K562 (cell line): Measurements from ENCODE around the gene PRDX1. TPM values are rescaled to one million over a fixed set of nuclear protein-coding genes. Genes with fewer than 3 reads are reported as not detected.

Experiments used
- ATAC-seq: fragments of 200-7000 bp; cut with Tn5 transposase; 3 replicates; pipeline ENCODE4 v1.9.1; 2020; ENCODE audit warnings: moderate library complexity
- BruUV-seq: library from RNA; stranded (reverse); fragments of 400-500 nt; replicated peaks from 2 replicates; lab custom pipeline; 2021; lab: Mats Ljungman, UMichigan
- CTCF ChIA-PET: fragments of 300-600 bp; formaldehyde crosslinking; extraction: SDS; loops from one replicate; lab custom pipeline; 2021; ENCODE audit warnings: low intra/inter-chr PET ratio; lab: Yijun Ruan, JAX
- POLR2A ChIA-PET: fragments of 300-600, 350-650 bp; sonication (Branson Sonifier 250); formaldehyde crosslinking; extraction: SDS; loops from one replicate; lab custom pipeline; 2021; ENCODE audit warnings: antibody characterized with exemption, inconsistent platforms; lab: Yijun Ruan, JAX
- DNase-seq, 4 experiments: peaks; one replicate each; pipeline versions ENCODE4 v3.0.0 to v3.0.0-alpha.2; 2011 to 2018; ENCODE audit warnings: low spot score in 3 of 4, mixed read lengths in 3 of 4; ENCODE audit errors: extremely low read depth in 1 of 4
- FAIRE-seq: peaks from 2 replicates; lab custom pipeline; 2011; peaks lifted over from hg19 to GRCh38; lab: Jason Lieb, UNC
- H2AFZ ChIP-seq: 2 replicates; pipeline ENCODE4 v1.6.0; 2011; ENCODE audit warnings: low read depth, low read length, control low read depth, inconsistent platforms
- H3K27ac ChIP-seq: fragments of 200-600 bp; 3 replicates; pipeline ENCODE4 v1.8.0; 2011; ENCODE audit warnings: low read depth, mild to moderate bottlenecking, control low read depth, inconsistent platforms, low read length, moderate library complexity, mixed read lengths; ENCODE audit errors: extremely low read depth
- H3K27me3 ChIP-seq, 2 experiments: fragments of 300-600 bp in 1 of 2; 2 replicates in 1 of 2; 3 replicates in 1 of 2; pipeline versions ENCODE4 v1.6.0 to v1.8.0; 2011; ENCODE audit warnings: inconsistent platforms in 2 of 2, low read length in 2 of 2, mild to moderate bottlenecking in 1 of 2, mixed read lengths in 1 of 2, moderate library complexity in 1 of 2; ENCODE audit not compliant: control insufficient read depth in 2 of 2, insufficient read depth in 2 of 2
- H3K36me3 ChIP-seq: fragments of 300-600 bp; 3 replicates; pipeline ENCODE4 v1.8.0; 2011; ENCODE audit warnings: mild to moderate bottlenecking, low read length, inconsistent platforms; ENCODE audit not compliant: control insufficient read depth, insufficient read depth
- H3K4me1 ChIP-seq, 2 experiments: fragments of 200-600 bp in 1 of 2; replicated peaks in 1 of 2; 2 replicates in 1 of 2; 3 replicates in 1 of 2; pipeline versions ENCODE4 v1.5.1 to v1.8.0; 2011; ENCODE audit warnings: inconsistent platforms in 2 of 2, low read length in 2 of 2, mild to moderate bottlenecking in 1 of 2, mixed read lengths in 1 of 2, moderate library complexity in 1 of 2; ENCODE audit not compliant: control insufficient read depth in 2 of 2, insufficient read depth in 2 of 2
- H3K4me2 ChIP-seq: 2 replicates; pipeline ENCODE4 v1.6.1; 2011; ENCODE audit warnings: low read length, control low read depth, inconsistent platforms, mixed read lengths; ENCODE audit not compliant: insufficient read depth
- H3K4me3 ChIP-seq: fragments of 200-600 bp; sonication (generic), shearing (Covaris generic); 2 replicates; pipeline ENCODE4 v1.5.1; 2016; ENCODE audit warnings: control low read depth, inconsistent platforms
- H3K79me2 ChIP-seq: fragments of 200-600 bp; 3 replicates; pipeline ENCODE4 v1.8.0; 2011; ENCODE audit warnings: low read length, inconsistent platforms; ENCODE audit not compliant: control insufficient read depth, insufficient read depth
- H3K9ac ChIP-seq, 2 experiments: 2 replicates each; pipeline versions ENCODE4 v1.6.0 to v1.6.1; 2011; ENCODE audit warnings: low read depth in 2 of 2, low read length in 2 of 2, control low read depth in 1 of 2, inconsistent platforms in 1 of 2, mild to moderate bottlenecking in 1 of 2, mixed read lengths in 1 of 2; ENCODE audit not compliant: insufficient read depth in 1 of 2
- H3K9me1 ChIP-seq: one replicate; pipeline ENCODE4 v1.6.0; 2011; ENCODE audit warnings: inconsistent platforms, mild to moderate bottlenecking, low read length, moderate library complexity; ENCODE audit not compliant: control insufficient read depth, insufficient read depth
- H3K9me3 ChIP-seq: replicated peaks from 2 replicates; pipeline ENCODE4 v1.5.1; 2011; ENCODE audit warnings: low read depth, low read length, inconsistent platforms; ENCODE audit not compliant: control insufficient read depth, insufficient read depth
- H4K20me1 ChIP-seq: replicated peaks from 2 replicates; pipeline ENCODE4 v1.6.1; 2011; ENCODE audit warnings: low read length, inconsistent platforms, mixed read lengths; ENCODE audit not compliant: control insufficient read depth, insufficient read depth
- FOXP1 ChIP-seq: sonication (generic); formaldehyde crosslinking; IDR thresholded peaks from 2 replicates; pipeline ENCODE4 v1.8.0; 2022; ENCODE audit warnings: mild to moderate bottlenecking, missing genetic modification reagents
- POLR2A ChIP-seq: fragments of 450-650 bp; conservative IDR thresholded peaks from 2 replicates; pipeline ENCODE4 v1.6.1; 2016
- SP1 ChIP-seq: sonication (generic); formaldehyde crosslinking; IDR thresholded peaks from 2 replicates; pipeline ENCODE4 v1.8.1; 2022; ENCODE audit warnings: mild to moderate bottlenecking, missing genetic modification reagents
- SRSF1 ChIP-seq: fragments of 200-400 bp; formaldehyde crosslinking; IDR thresholded peaks from 2 replicates; pipeline ENCODE4 v1.6.1; 2017; ENCODE audit warnings: mild to moderate bottlenecking, low read depth, low read length, moderate library complexity
- SUPT5H ChIP-seq: fragments of 450-650 bp; IDR thresholded peaks from 2 replicates; pipeline ENCODE4 v1.6.1; 2016
- ZNF253 ChIP-seq: fragments of 250-450 bp; sonication (Bioruptor Pico); conservative IDR thresholded peaks from 2 replicates; pipeline ENCODE4 v1.6.1; 2021; ENCODE audit warnings: mild to moderate bottlenecking
- WGBS: fragments of 100-300 bp; shearing (Covaris generic); methylation state at CpG from one replicate; pipeline ENCODE4 v1.1.6; 2016; ENCODE audit warnings: low coverage, mixed read lengths; ENCODE audit not compliant: insufficient coverage; ENCODE audit errors: missing lambda C conversion rate; 5-methylcytosine and 5-hydroxymethylcytosine counted together
- in situ Hi-C: fragments of 300-500 bp; cut with MboI; formaldehyde crosslinking; loops from 4 replicates; pipeline ENCODE4 v1.15.0; 2018; ENCODE audit warnings: inconsistent platforms, mixed read lengths
- intact Hi-C: fragments of 100-400 bp; cut with micrococcal nuclease; formaldehyde crosslinking; loops from 2 replicates; pipeline ENCODE4 v1.14.2; 2022
- polyA plus RNA-seq, 8 experiments: library from polyadenylated mRNA; depleted of rRNA in 4 of 8; stranded (reverse) in 5 of 8; unstranded in 3 of 8; fragments of >200 nt; fragmentation: Nextera tagmentation in 2 of 8; fragmentation: Illumina TruSeq in 1 of 8; extraction: Ambion mirVana in 2 of 8; extraction: Trizol in 1 of 8; gene quantifications; 2 replicates each; pipeline versions ENCODE4 v1.2.1 to v1.2.3, GENCODE V29; 2011 to 2014; ENCODE audit warnings: inconsistent platforms in 1 of 8, missing spikeins in 1 of 8
- total RNA-seq, 7 experiments: library from RNA; depleted of rRNA in 6 of 7; stranded (reverse); fragments of >200 nt in 6 of 7; fragmentation: Illumina TruSeq in 2 of 7; extraction: Trizol in 2 of 7; gene quantifications; 2 replicates each; pipeline versions ENCODE4 v1.2.1 to v1.2.3, GENCODE V29; 2011 to 2021; ENCODE audit warnings: low replicate concordance in 1 of 7
- TF ChIP-seq, protein P1 (sequence below), 3 experiments: fragments of 200-800 bp in 1 of 3; sonication (Bioruptor generic) in 1 of 3; sonication (generic) in 1 of 3; formaldehyde crosslinking in 1 of 3; IDR thresholded peaks; 2 replicates each; pipeline versions ENCODE4 v1.6.1 to v1.8.0; 2016 to 2022; ENCODE audit warnings: mild to moderate bottlenecking in 2 of 3, missing compliant biosample characterization in 2 of 3, missing genetic modification characterization in 2 of 3, missing genetic modification reagents in 1 of 3

Gene PRDX1
- total and polyA plus RNA-seq, 9 of the 15 experiments (the other 6 are each of a cell fraction or from before 2014, with no cell fraction given), result 748 to 2,388 (median 1,045) TPM

DNA sequence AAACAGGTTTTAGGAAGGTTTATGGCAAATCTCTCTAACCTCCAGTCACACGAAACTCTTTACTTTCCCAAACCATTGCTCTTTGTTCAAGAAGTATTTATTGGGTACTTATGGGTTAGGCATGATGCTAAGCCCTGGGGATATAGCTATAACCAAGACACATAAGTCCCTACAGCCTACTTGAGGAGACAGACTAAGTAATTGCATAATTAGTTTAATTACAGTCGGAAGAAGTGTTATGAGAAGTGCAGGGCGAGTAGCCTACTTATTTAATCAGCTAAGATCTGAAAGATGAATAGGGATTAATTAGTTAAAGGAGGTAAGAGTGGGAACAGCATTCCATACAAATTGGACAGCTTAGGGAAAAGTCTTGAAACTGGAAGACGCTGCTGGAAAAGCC, 48.9 kb upstream of the PRDX1 start:
- Histone ChIP-seq H3K9me3 (no peaks in the 10 kb centered on the region), H3K4me3 (no peak overlapping the region), H3K9ac (no peak overlapping the region), H3K36me3 (peaks cover 52% of the 10 kb centered on the region), H3K4me1 (peaks cover 11 to 22% of the 10 kb centered on the region in 2 experiments), H2AFZ (no peak overlapping the region), H4K20me1 (peaks cover 7% of the 10 kb centered on the region; the same call in 1 of the 2 replicates), H3K4me2 (no peak overlapping the region), H3K27ac (no peak overlapping the region), H3K9me1 (no peaks in the 10 kb centered on the region), H3K27me3 (no peaks in the 10 kb centered on the region), H3K79me2 (no peaks in the 10 kb centered on the region)
- ATAC-seq (no peak), FAIRE-seq (no peak), DNase-seq (no peak)
- WGBS, result 71% methylated on average over 4 of the region's 4 CpGs
- in situ Hi-C loops (loop anchor here (5.0 kb wide), 1 partner anchor 213 kb away; no protein-coding TSS in a partner anchor), intact Hi-C loops (loop anchor here (1.0 to 10.0 kb wide), 5 partner anchors 49 to 556 kb away; partner anchors contain the start of genes HECTD3, PRDX1 and UROD)
- ChIA-PET CTCF (interaction anchor here (0.6 to 2.7 kb wide), 6 partner anchors 50 to 840 kb away, joined by 3 to 21 read pairs (median 4); partner anchors contain the start of genes PRDX1 and RNU5D-1), POLR2A (interaction anchor here (0.6 to 10.3 kb wide), 6 partner anchors 12 to 105 kb away, joined by 3 to 135 read pairs (median 6); partner anchors contain the start of genes AKR1A1, NASP and PRDX1)
- TF ChIP-seq, protein P1, sequence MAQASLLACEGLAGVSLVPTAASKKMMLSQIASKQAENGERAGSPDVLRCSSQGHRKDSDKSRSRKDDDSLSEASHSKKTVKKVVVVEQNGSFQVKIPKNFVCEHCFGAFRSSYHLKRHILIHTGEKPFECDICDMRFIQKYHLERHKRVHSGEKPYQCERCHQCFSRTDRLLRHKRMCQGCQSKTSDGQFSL (CRISPR knock-in tag; IDR thresholded peaks at IDR 0.05), result no peak
- TF ChIP-seq, protein P1 (tag; IDR thresholded peaks at IDR 0.05), result no peak
- TF ChIP-seq FOXP1 (CRISPR knock-in tag), result 0 out of 2 replicates have a peak, but pooled peaks have one; percentile 17
- peak; percentile 46; the same call in 1 of the 2 replicates for TF ChIP-seq POLR2A
- TF ChIP-seq ZNF253, result no peak
- no peak for TF ChIP-seq SRSF1
- TF ChIP-seq SUPT5H, result peak; percentile 42; the same call in 1 of the 2 replicates
- TF ChIP-seq SP1 (CRISPR knock-in tag), result 0 out of 2 replicates have a peak, but pooled peaks have one; percentile 3
- BruUV-seq, result no TSS peak
